Breast epithelium (tissue), 3 donors: ENCODE measurements around the gene MYO5A.

ENCODE experiments used
- POLR2A ChIP-seq: fragments of 450-650 bp; IDR thresholded peaks from one replicate; pipeline ENCODE4 v1.6.1; 2016; ENCODE audit warnings: antibody characterized with exemption, mild to moderate bottlenecking, moderate library complexity
- POLR2AphosphoS5 ChIP-seq, 3 donors: sonication (generic); formaldehyde crosslinking; IDR thresholded peaks; one replicate each; pipeline ENCODE4 v1.6.1; 2017; ENCODE audit warnings: antibody characterized with exemption in 3 of 3
- TF ChIP-seq, protein P1 (sequence below), 3 donors: fragments of 450-650 bp; IDR thresholded peaks; one replicate each; pipeline ENCODE4 v1.5.1; 2016 to 2017; ENCODE audit warnings: antibody characterized with exemption in 3 of 3, mild to moderate bottlenecking in 3 of 3, moderate library complexity in 3 of 3

- TF ChIP-seq POLR2A (no peak), POLR2AphosphoS5 (IDR thresholded peaks at IDR 0.05) (no peak)
- TF ChIP-seq, protein P1, sequence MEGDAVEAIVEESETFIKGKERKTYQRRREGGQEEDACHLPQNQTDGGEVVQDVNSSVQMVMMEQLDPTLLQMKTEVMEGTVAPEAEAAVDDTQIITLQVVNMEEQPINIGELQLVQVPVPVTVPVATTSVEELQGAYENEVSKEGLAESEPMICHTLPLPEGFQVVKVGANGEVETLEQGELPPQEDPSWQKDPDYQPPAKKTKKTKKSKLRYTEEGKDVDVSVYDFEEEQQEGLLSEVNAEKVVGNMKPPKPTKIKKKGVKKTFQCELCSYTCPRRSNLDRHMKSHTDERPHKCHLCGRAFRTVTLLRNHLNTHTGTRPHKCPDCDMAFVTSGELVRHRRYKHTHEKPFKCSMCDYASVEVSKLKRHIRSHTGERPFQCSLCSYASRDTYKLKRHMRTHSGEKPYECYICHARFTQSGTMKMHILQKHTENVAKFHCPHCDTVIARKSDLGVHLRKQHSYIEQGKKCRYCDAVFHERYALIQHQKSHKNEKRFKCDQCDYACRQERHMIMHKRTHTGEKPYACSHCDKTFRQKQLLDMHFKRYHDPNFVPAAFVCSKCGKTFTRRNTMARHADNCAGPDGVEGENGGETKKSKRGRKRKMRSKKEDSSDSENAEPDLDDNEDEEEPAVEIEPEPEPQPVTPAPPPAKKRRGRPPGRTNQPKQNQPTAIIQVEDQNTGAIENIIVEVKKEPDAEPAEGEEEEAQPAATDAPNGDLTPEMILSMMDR (IDR thresholded peaks at IDR 0.05), result no peak
Measured at GRCh38 chr15:52361975-52362494, 166.6 kb downstream of the MYO5A start.
